Activated T-cell treated with anti-CD3 and anti-CD28 coated beads, Interleukin-2, amount 50 U/mL, for 72 hours (primary cell): ENCODE measurements around the gene SH2B3. TPM values are rescaled to one million over a fixed set of nuclear protein-coding genes. Genes with fewer than 3 reads are reported as not detected.

ENCODE experiments used
- ATAC-seq, 2 donors: fragments of 150-1000 bp; cut with Tn5 transposase; replicated peaks in 1 of 2; 2 replicates each; pipeline ENCODE4 v1.10.0; 2021; ENCODE audit warnings: moderate library complexity in 2 of 2, mild to moderate bottlenecking in 1 of 2
- DNase-seq, 2 donors: peaks; one replicate each; pipeline ENCODE4 v3.0.0; 2021 to 2022; ENCODE audit warnings: mixed read lengths in 1 of 2
- H3K27ac Mint-ChIP-seq: one replicate; pipeline ENCODE4 v1.8.0; 2022; ENCODE audit warnings: mild to moderate bottlenecking, moderate library complexity, mixed read lengths
- H3K27me3 Mint-ChIP-seq: one replicate; pipeline ENCODE4 v1.8.0; 2022; ENCODE audit warnings: low read depth, mixed read lengths
- H3K36me3 Mint-ChIP-seq, 2 donors: one replicate each; pipeline ENCODE4 v1.8.0; 2022; ENCODE audit warnings: mixed read lengths in 2 of 2, mild to moderate bottlenecking in 1 of 2; ENCODE audit not compliant: insufficient read depth in 2 of 2
- H3K4me1 Mint-ChIP-seq: one replicate; pipeline ENCODE4 v1.8.0; 2022; ENCODE audit warnings: low read depth, mixed read lengths
- H3K4me3 Mint-ChIP-seq, 2 donors: one replicate each; pipeline ENCODE4 v1.8.0; 2022; ENCODE audit warnings: mild to moderate bottlenecking in 2 of 2, mixed read lengths in 2 of 2, moderate library complexity in 2 of 2
- H3K9me3 Mint-ChIP-seq, 2 donors: one replicate each; pipeline ENCODE4 v1.8.0; 2022; ENCODE audit warnings: mixed read lengths in 2 of 2
- total RNA-seq, 2 donors: library from RNA; stranded (reverse); gene quantifications; one replicate each; pipeline ENCODE4 v1.2.3, GENCODE V29; 2022

SH2B3 gene
- 10 to 100 TPM; 33.3 to 37.4 TPM for total RNA-seq

GRCh38 chr12:111405859-111406473 lies at the start of gene SH2B3:
Gene SH2B3 (plus strand): TSS chr12:111405923. CDS start chr12:111418146, 12,223 bp downstream.
- DNase-seq: peak; percentile 88
- no peaks in the 10 kb centered on the region for H3K27me3 Mint-ChIP-seq
- H3K27ac Mint-ChIP-seq: peak within 1 kb of the TSS; percentile 95
- peak; percentile 42 to 44 for ATAC-seq
- peaks cover 62% of the 10 kb centered on the region for H3K4me1 Mint-ChIP-seq
- H3K9me3 Mint-ChIP-seq: no peaks in the 10 kb centered on the region
- H3K36me3 Mint-ChIP-seq: peaks cover 2 to 4% of the 10 kb centered on the region in 2 donors
- H3K4me3 Mint-ChIP-seq: peak within 1 kb of the TSS; percentile 94 to 98

- DNase-seq: peak; percentile 72 to 75
- ATAC-seq: peak; percentile 92 to 95
- Mint-ChIP-seq H3K36me3 (no peaks in the 10 kb centered on the region), H3K27ac (peak overlapping the region; percentile 24), H3K9me3 (no peaks in the 10 kb centered on the region), H3K4me3 (peak overlapping the region; percentile 23 to 47), H3K4me1 (peaks cover 15% of the 10 kb centered on the region), H3K27me3 (peaks cover 10% of the 10 kb centered on the region)
These were observed 46.4 kb upstream of the SH2B3 start for GRCh38 chr12:111359231-111359913.

GRCh38 chr12:111359914-111360276 lies 45.8 kb upstream of the SH2B3 start:
- H3K27ac Mint-ChIP-seq: no peak overlapping the region

GRCh38 chr12:111360325-111360930 lies 45.3 kb upstream of the SH2B3 start:
- Mint-ChIP-seq H3K4me3 (peak overlapping the region in 1 of 2 donors; percentile 6), H3K27ac (no peak overlapping the region), H3K9me3 (no peaks in the 10 kb centered on the region), H3K36me3 (no peaks in the 10 kb centered on the region), H3K27me3 (peaks cover 10% of the 10 kb centered on the region), H3K4me1 (peaks cover 15% of the 10 kb centered on the region)
- ATAC-seq: no peak
- no peak for DNase-seq

More at GRCh38 chr12:111359914-111360276, 45.8 kb upstream of the SH2B3 start:
- Mint-ChIP-seq H3K4me1 (peaks cover 15% of the 10 kb centered on the region), H3K4me3 (peak overlapping the region; percentile 23 to 47), H3K36me3 (no peaks in the 10 kb centered on the region), H3K27me3 (peaks cover 10% of the 10 kb centered on the region), H3K9me3 (no peaks in the 10 kb centered on the region)
- ATAC-seq (peak; percentile 42 to 43), DNase-seq (no peak)

GRCh38 chr12:111361073-111361716 lies 44.5 kb upstream of the SH2B3 start:
- ATAC-seq: no peak
- no peak overlapping the region for H3K4me3 Mint-ChIP-seq

GRCh38 chr12:111361717-111362576 lies 43.8 kb upstream of the SH2B3 start:
- ATAC-seq: no peak
- Mint-ChIP-seq H3K27ac (no peak overlapping the region), H3K4me3 (no peak overlapping the region), H3K27me3 (peaks cover 10% of the 10 kb centered on the region), H3K4me1 (peaks cover 15% of the 10 kb centered on the region), H3K36me3 (no peaks in the 10 kb centered on the region), H3K9me3 (no peaks in the 10 kb centered on the region)
- DNase-seq: no peak

More at GRCh38 chr12:111361073-111361716, 44.5 kb upstream of the SH2B3 start:
- peaks cover 15% of the 10 kb centered on the region for H3K4me1 Mint-ChIP-seq
- no peak overlapping the region for H3K27ac Mint-ChIP-seq
- H3K9me3 Mint-ChIP-seq: no peaks in the 10 kb centered on the region
- no peaks in the 10 kb centered on the region for H3K36me3 Mint-ChIP-seq
- peaks cover 10% of the 10 kb centered on the region for H3K27me3 Mint-ChIP-seq
- DNase-seq: no peak

GRCh38 chr12:111362687-111363475 lies 42.8 kb upstream of the SH2B3 start:
- Mint-ChIP-seq H3K36me3 (no peaks in the 10 kb centered on the region), H3K27me3 (peaks cover 10% of the 10 kb centered on the region), H3K4me3 (no peak overlapping the region), H3K4me1 (peaks cover 23% of the 10 kb centered on the region), H3K9me3 (no peaks in the 10 kb centered on the region), H3K27ac (no peak overlapping the region)
- no peak for DNase-seq
- ATAC-seq: no peak

- no peak overlapping the region for H3K4me3 Mint-ChIP-seq
- H3K36me3 Mint-ChIP-seq: no peaks in the 10 kb centered on the region
- no peaks in the 10 kb centered on the region for H3K9me3 Mint-ChIP-seq
- H3K27me3 Mint-ChIP-seq: peaks cover 10% of the 10 kb centered on the region
- peaks cover 29% of the 10 kb centered on the region for H3K4me1 Mint-ChIP-seq
- H3K27ac Mint-ChIP-seq: no peak overlapping the region
- ATAC-seq: no peak
- DNase-seq: no peak
These were observed 42.1 kb upstream of the SH2B3 start for GRCh38 chr12:111363578-111363977.

GRCh38 chr12:111366075-111366474 lies 39.6 kb upstream of the SH2B3 start:
- ATAC-seq (no peak), DNase-seq (no peak)
- Mint-ChIP-seq H3K4me1 (peaks cover 19% of the 10 kb centered on the region), H3K27me3 (no peaks in the 10 kb centered on the region), H3K4me3 (no peak overlapping the region), H3K36me3 (no peaks in the 10 kb centered on the region), H3K9me3 (no peaks in the 10 kb centered on the region), H3K27ac (no peak overlapping the region)

- ATAC-seq (no peak), DNase-seq (no peak)
- no peak overlapping the region for H3K4me3 Mint-ChIP-seq
- H3K27me3 Mint-ChIP-seq: no peaks in the 10 kb centered on the region
- no peak overlapping the region for H3K27ac Mint-ChIP-seq
- H3K36me3 Mint-ChIP-seq: no peaks in the 10 kb centered on the region
- no peaks in the 10 kb centered on the region for H3K9me3 Mint-ChIP-seq
- H3K4me1 Mint-ChIP-seq: peaks cover 19% of the 10 kb centered on the region
These were observed 39.1 kb upstream of the SH2B3 start for GRCh38 chr12:111366583-111366982.

- no peak overlapping the region for H3K27ac Mint-ChIP-seq
- no peaks in the 10 kb centered on the region for H3K9me3 Mint-ChIP-seq
- no peaks in the 10 kb centered on the region for H3K36me3 Mint-ChIP-seq
- H3K27me3 Mint-ChIP-seq: no peaks in the 10 kb centered on the region
- peak overlapping the region; percentile 71 to 83 for H3K4me3 Mint-ChIP-seq
- ATAC-seq: no peak
- no peak for DNase-seq
- H3K4me1 Mint-ChIP-seq: peaks cover 19% of the 10 kb centered on the region
These were observed 38.0 kb upstream of the SH2B3 start for GRCh38 chr12:111367661-111368221.
